WI38 (cell line): ENCODE measurements around the gene NOL4L.

Experiments
- H3K4me3 ChIP-seq: 2 replicates; pipeline ENCODE4 v1.5.1; 2011; ENCODE audit warnings: low read depth, mild to moderate bottlenecking, control low read depth, low read length
- CTCF ChIP-seq: IDR thresholded peaks from 2 replicates; pipeline ENCODE4 v1.5.1; 2012; ENCODE audit warnings: low read depth, mild to moderate bottlenecking, control low read depth, low read length

NOL4L gene

GRCh38 chr20:32612351-32613191 lies 27.4 kb upstream of the NOL4L start:
- H3K4me3 ChIP-seq: no peak overlapping the region
- TF ChIP-seq CTCF: no peak

- TF ChIP-seq CTCF: no peak
- H3K4me3 ChIP-seq: no peak overlapping the region
These were observed 26.7 kb upstream of the NOL4L start for GRCh38 chr20:32611868-32612267.

GRCh38 chr20:32611286-32611685 lies 26.2 kb upstream of the NOL4L start:
- no peak overlapping the region for H3K4me3 ChIP-seq

GRCh38 chr20:32610472-32611218 lies 25.5 kb upstream of the NOL4L start:
- TF ChIP-seq CTCF: no peak
- no peak overlapping the region for H3K4me3 ChIP-seq

More at GRCh38 chr20:32611286-32611685, 26.2 kb upstream of the NOL4L start:
- no peak for TF ChIP-seq CTCF

GRCh38 chr20:32609993-32610392 lies 24.9 kb upstream of the NOL4L start:
- H3K4me3 ChIP-seq: no peak overlapping the region
- no peak for TF ChIP-seq CTCF

- no peak for TF ChIP-seq CTCF
- no peak overlapping the region for H3K4me3 ChIP-seq
These were observed 24.1 kb upstream of the NOL4L start for GRCh38 chr20:32609111-32609773.
